Motor neuron (in vitro differentiated cells): ENCODE data around the gene ACAA2. TPM values are rescaled to one million over a fixed set of nuclear protein-coding genes. Genes with fewer than 3 reads are reported as not detected.

Experiments
- ATAC-seq, 8 experiments: fragments of 200-7000 bp; cut with Tn5 transposase; replicated peaks in 6 of 8; 2 replicates each; pipeline ENCODE4 v1.8.0; 2021; ENCODE audit warnings: mild to moderate bottlenecking in 8 of 8, moderate library complexity in 8 of 8
- H3K27ac ChIP-seq, 2 donors: fragments of 250-450 bp; sonication (Bioruptor Pico); 2 replicates each; pipeline ENCODE4 v1.9.0; 2021; ENCODE audit warnings: antibody characterized with exemption in 2 of 2, mild to moderate bottlenecking in 2 of 2, moderate library complexity in 1 of 2
- H3K4me1 ChIP-seq, 2 donors: fragments of 250-450 bp; sonication (Bioruptor Pico); replicated peaks in 1 of 2; 2 replicates each; pipeline ENCODE4 v1.6.1; 2021; ENCODE audit warnings: antibody characterized with exemption in 2 of 2, mild to moderate bottlenecking in 2 of 2, moderate library complexity in 1 of 2
- H3K4me3 ChIP-seq, 5 donors: fragments of 250-450 bp; sonication (Bioruptor Pico); 2 replicates each; pipeline ENCODE4 v1.9.0; 2021; ENCODE audit warnings: antibody characterized with exemption in 5 of 5, mild to moderate bottlenecking in 5 of 5, moderate library complexity in 4 of 5
- WGBS, 10 experiments: fragments of 450-650 bp; shearing (Covaris generic); methylation state at CpG; one replicate each; pipeline ENCODE4 v1.0.0; 2022; 5-methylcytosine and 5-hydroxymethylcytosine counted together
- in situ Hi-C, 9 experiments: fragments of 400-800 bp; cut with MboI; loops; one replicate each; pipeline ENCODE4 v1.15.0; 2021; ENCODE audit warnings: low sequenced_read_pairs in 9 of 9, low pct_unique_long_range_greater_than_20kb in 2 of 9; ENCODE audit not compliant: unreplicated experiment in 9 of 9
- total RNA-seq, 8 experiments: library from RNA; unstranded; fragments of 300-600 nt; gene quantifications; 2 replicates each; pipeline versions ENCODE4 v1.2.3 to v1.2.4, GENCODE V29; 2022

ACAA2 gene
- total RNA-seq, 8 experiments from 2014 or later = 27.0 to 59.1 (median 36.5) TPM

GRCh38 chr18:49853011-49853410 lies 39.7 kb upstream of the ACAA2 start:
- in situ Hi-C loops = loop anchor here in 8 of 9 experiments (10.0 to 25.0 kb wide), 2 partner anchors 338 to 341 kb away; no protein-coding TSS in a partner anchor
- Histone ChIP-seq H3K4me3 (no peak overlapping the region), H3K4me1 (peaks cover 0 to 10% of the 10 kb centered on the region in 2 donors), H3K27ac (no peak overlapping the region)
- WGBS, 10 experiments = 42 to 100% (median 55%) methylated on average over 1 to 5 of the region's 7 CpGs; no CpG with 5 or more reads in 4 of the 10 experiments
- no peak for ATAC-seq

- in situ Hi-C loops = loop anchor here in 8 of 9 experiments (10.0 to 25.0 kb wide), 2 partner anchors 337 to 339 kb away; no protein-coding TSS in a partner anchor
- H3K27ac ChIP-seq = no peak overlapping the region
- 50 to 70% (median 62%) methylated on average over 2 to 3 of the region's 4 CpGs; no CpG with 5 or more reads in 6 of the 10 experiments for WGBS, 10 experiments
- no peak overlapping the region for H3K4me3 ChIP-seq
- ATAC-seq = no peak
- H3K4me1 ChIP-seq = peaks cover 0 to 10% of the 10 kb centered on the region in 2 donors
Measured at GRCh38 chr18:49851624-49852023, 38.3 kb upstream of the ACAA2 start.

GRCh38 chr18:49850636-49851035 lies 37.3 kb upstream of the ACAA2 start:
- Histone ChIP-seq H3K4me1 (peaks cover 0 to 10% of the 10 kb centered on the region in 2 donors), H3K27ac (no peak overlapping the region), H3K4me3 (no peak overlapping the region)
- ATAC-seq = no peak
- in situ Hi-C loops = loop anchor here in 8 of 9 experiments (10.0 to 25.0 kb wide), 2 partner anchors 336 to 338 kb away; no protein-coding TSS in a partner anchor
- WGBS, 10 experiments = 60 to 100% (median 91%) methylated on average over 2 to 5 of the region's 8 CpGs; no CpG with 5 or more reads in 4 of the 10 experiments

- Histone ChIP-seq H3K27ac (no peak overlapping the region), H3K4me1 (peaks cover 0 to 10% of the 10 kb centered on the region in 2 donors), H3K4me3 (no peak overlapping the region)
- ATAC-seq = peak; percentile 88 to 98 (median 96)
- in situ Hi-C loops = loop anchor here in 8 of 9 experiments (10.0 to 25.0 kb wide), 2 partner anchors 335 to 337 kb away; no protein-coding TSS in a partner anchor
- 20 to 100% (median 58%) methylated on average over 1 to 6 of the region's 14 CpGs; no CpG with 5 or more reads in 4 of the 10 experiments for WGBS, 10 experiments
Measured at GRCh38 chr18:49849331-49850217, 36.2 kb upstream of the ACAA2 start.

GRCh38 chr18:49848115-49848514 lies 34.8 kb upstream of the ACAA2 start:
- in situ Hi-C loops = no loop called here
- ATAC-seq = no peak
- Histone ChIP-seq H3K4me1 (peaks cover 0 to 10% of the 10 kb centered on the region in 2 donors), H3K4me3 (no peak overlapping the region), H3K27ac (no peak overlapping the region)
- WGBS, 10 experiments = 0 to 78% (median 30%) methylated on average over 1 to 3 of the region's 4 CpGs; no CpG with 5 or more reads in 6 of the 10 experiments

GRCh38 chr18:49847524-49847923 lies 34.2 kb upstream of the ACAA2 start:
- Histone ChIP-seq H3K4me1 (peaks cover 0 to 10% of the 10 kb centered on the region in 2 donors), H3K4me3 (no peak overlapping the region), H3K27ac (no peak overlapping the region)
- ATAC-seq = no peak
- WGBS, 10 experiments = 33 to 96% (median 73%) methylated on average over 1 to 5 of the region's 8 CpGs; no CpG with 5 or more reads in 5 of the 10 experiments
- in situ Hi-C loops = no loop called here

- Histone ChIP-seq H3K4me1 (peaks cover 0 to 10% of the 10 kb centered on the region in 2 donors), H3K27ac (no peak overlapping the region), H3K4me3 (no peak overlapping the region)
- no peak for ATAC-seq
- WGBS, 10 experiments = 18 to 90% (median 40%) methylated on average over 1 to 2 of the region's 10 CpGs; no CpG with 5 or more reads in 7 of the 10 experiments
- in situ Hi-C loops = no loop called here
Measured at GRCh38 chr18:49846718-49847470, 33.6 kb upstream of the ACAA2 start.

- 12 to 90% (median 79%) methylated on average over 1 to 5 of the region's 5 CpGs; no CpG with 5 or more reads in 3 of the 10 experiments for WGBS, 10 experiments
- peak in 3 of 8 experiments; percentile 67 to 72 (median 69) for ATAC-seq
- H3K27ac ChIP-seq = no peak overlapping the region
- peaks cover 0 to 10% of the 10 kb centered on the region in 2 donors for H3K4me1 ChIP-seq
- H3K4me3 ChIP-seq = no peak overlapping the region
- in situ Hi-C loops = no loop called here
Measured at GRCh38 chr18:49846361-49846662, 33.0 kb upstream of the ACAA2 start.

GRCh38 chr18:49845629-49846360 lies 32.5 kb upstream of the ACAA2 start:
- no peak for ATAC-seq
- no peak overlapping the region for H3K27ac ChIP-seq
- peaks cover 0 to 10% of the 10 kb centered on the region in 2 donors for H3K4me1 ChIP-seq
- 0 to 86% (median 67%) methylated on average over 1 to 3 of the region's 6 CpGs; no CpG with 5 or more reads in 3 of the 10 experiments for WGBS, 10 experiments
- H3K4me3 ChIP-seq = no peak overlapping the region
- in situ Hi-C loops = no loop called here

GRCh38 chr18:49844903-49845302 lies 31.6 kb upstream of the ACAA2 start:
- WGBS, 10 experiments = 89% methylated on average over 1 of the region's 1 CpG; no CpG with 5 or more reads in 9 of the 10 experiments
- Histone ChIP-seq H3K4me1 (peaks cover 0 to 8% of the 10 kb centered on the region in 2 donors), H3K27ac (no peak overlapping the region), H3K4me3 (no peak overlapping the region)
- in situ Hi-C loops = no loop called here
- no peak for ATAC-seq

- no peak for ATAC-seq
- Histone ChIP-seq H3K4me3 (no peak overlapping the region), H3K4me1 (no peaks in the 10 kb centered on the region), H3K27ac (no peak overlapping the region)
- in situ Hi-C loops = no loop called here
- 50 to 89% (median 67%) methylated on average over 1 to 4 of the region's 6 CpGs; no CpG with 5 or more reads in 5 of the 10 experiments for WGBS, 10 experiments
Measured at GRCh38 chr18:49843778-49844625, 30.7 kb upstream of the ACAA2 start.
